GM10266 (cell line): ENCODE data around the gene USP32.

Source experiments
- DNase-seq: peaks from one replicate; pipeline ENCODE4 v3.0.0; 2012; ENCODE audit errors: extremely low spot score
- CTCF ChIP-seq: IDR thresholded peaks from 2 replicates; pipeline ENCODE4 v1.5.1; 2012; ENCODE audit warnings: mild to moderate bottlenecking, low read depth; ENCODE audit not compliant: control insufficient read depth, insufficient read depth; ENCODE audit errors: missing control alignments

The USP32 gene

DNA sequence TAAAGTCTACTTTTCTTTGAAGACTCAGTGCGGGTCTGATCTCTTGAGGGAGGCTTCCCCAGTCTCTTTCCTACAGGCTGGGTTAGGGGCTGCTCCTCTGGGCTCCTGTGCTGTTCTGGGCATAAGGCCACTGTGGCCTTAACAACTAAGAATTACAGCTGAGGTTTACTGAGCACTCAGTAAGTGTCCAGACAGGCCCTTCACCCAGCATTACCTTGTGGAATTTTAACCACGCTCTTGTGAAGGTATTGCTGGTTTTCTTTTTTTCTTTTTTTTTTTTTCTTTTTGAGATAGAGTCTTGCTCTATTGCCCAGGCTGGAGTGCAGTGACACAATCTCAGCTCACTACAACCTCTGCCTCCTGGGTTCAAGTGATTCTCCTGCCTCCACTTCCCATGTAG is 245.7 kb downstream of the USP32 start:
- no peak for TF ChIP-seq CTCF
- DNase-seq = no peak

DNA sequence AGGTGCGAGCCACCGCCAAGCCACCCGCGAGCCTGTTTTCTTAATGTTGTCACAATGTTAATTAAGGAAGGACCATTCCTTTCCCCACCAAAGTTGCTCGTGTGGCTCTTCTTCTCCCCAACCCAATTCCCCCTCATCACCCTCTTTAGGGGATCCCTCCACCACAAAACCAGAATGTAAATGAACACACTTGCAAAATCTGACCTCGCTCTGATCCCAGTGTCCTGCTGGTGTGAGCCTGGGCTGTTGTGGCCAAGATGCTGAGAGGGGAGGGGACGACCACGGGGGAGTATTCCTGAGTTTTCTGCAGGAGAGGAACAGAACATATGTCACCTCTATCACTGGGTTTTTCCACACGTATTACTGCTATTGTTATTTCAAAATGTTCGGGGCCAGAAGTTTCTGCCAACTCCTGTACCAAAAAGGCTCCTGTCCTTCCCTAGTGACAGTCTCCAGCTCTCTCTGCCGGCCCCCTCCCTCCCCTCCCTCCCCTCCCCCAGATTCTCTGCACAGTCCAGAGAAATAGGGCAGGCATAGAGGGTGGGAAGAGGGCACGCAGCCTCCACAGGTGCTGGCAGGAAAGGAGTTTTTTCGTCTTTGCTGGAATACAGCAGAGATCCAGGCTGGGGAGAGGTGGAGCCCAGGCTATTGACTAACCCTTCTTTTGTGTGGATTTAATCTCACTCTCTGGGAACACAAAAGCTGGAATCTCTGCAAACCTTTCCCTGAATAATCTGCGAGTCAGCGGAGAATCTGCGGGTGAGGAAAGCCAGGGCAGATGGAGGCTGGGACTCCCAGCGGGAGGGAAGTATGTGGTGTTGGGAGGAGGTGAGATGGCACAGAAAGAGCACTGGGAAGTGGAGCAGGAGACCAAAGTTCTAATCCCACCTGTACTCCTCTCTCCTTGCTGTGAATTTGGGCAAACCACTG is 246.7 kb downstream of the USP32 start:
- DNase-seq = no peak
- TF ChIP-seq CTCF = no peak

- TF ChIP-seq CTCF = peak; percentile 83
- peak; percentile 83 for DNase-seq
Observed at GRCh38 chr17:60142872-60143499, 248.9 kb downstream of the USP32 start.

DNA sequence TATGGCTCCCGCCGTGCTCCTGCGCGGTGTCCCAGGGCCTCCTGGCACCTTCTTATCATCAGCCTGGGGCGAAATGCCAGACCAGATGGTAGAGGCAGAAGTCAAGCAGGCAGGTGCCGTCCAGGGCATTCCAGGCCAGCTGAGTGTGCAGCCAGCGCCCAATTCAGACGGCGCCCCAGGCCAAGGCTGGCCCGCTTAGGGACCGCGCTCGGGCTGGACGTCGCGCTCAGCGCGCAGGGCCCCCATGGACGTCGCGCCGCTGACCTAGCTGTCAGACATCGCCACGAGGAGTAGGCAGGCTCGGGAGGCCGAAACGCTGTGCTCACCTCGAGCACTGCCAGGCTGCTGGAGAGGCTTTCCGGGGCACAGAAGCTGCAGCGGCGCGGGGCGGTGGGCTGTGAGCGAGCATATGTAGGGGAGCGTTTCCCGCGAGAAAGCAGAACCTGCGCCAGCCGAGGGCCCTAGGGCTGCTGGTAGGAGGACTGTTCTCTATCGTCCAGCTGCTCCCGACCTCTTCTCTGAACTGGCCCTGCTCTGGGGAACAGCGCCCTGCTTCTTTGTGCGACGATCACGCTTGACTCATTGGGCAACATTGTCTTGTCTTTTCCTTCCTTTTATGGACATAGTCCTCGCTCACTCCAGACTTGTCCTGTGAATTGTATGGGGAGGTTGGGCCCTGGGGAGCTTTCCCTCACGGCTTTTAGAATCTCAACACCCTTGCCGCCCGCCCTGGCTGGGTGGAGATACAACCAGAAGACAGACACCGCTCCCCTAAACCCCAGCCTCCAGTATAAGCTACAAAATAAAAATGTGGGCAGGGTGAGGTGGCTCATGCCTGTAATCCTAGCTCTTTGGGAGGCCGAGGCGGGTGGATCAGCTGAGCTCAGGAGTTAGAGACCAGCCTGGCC is 250.6 kb downstream of the USP32 start:
- no peak for DNase-seq
- no peak for TF ChIP-seq CTCF

- peak; percentile 74 for DNase-seq
- peak; percentile 59 for TF ChIP-seq CTCF
Observed at GRCh38 chr17:60139438-60140285, 252.3 kb downstream of the USP32 start.

GRCh38 chr17:60138769-60139437 is 253.0 kb downstream of the USP32 start:
- no peak for TF ChIP-seq CTCF
- DNase-seq = no peak
